ENCODE data around the gene PRKN.

PRKN gene

DNA sequence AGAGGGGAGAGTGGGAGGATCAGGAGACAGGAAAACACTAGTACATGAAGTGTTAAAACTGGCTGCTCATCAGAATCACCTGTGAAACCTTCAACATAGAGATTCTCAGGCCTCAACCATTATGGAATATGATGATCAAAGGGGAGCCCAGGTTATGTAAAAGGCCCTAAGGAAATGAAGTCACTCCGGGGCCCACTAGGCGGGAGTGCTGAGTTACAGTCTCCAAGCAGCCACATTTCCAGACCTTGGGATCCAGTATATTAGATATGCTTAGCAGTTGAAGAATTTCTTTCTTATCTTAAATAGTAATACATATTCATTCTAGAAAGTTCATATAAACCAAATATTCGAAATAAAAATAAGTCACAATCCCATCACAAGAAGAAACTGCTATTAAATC lies 476.3 kb downstream of the PRKN start:
- TF ChIP-seq, protein P1, sequence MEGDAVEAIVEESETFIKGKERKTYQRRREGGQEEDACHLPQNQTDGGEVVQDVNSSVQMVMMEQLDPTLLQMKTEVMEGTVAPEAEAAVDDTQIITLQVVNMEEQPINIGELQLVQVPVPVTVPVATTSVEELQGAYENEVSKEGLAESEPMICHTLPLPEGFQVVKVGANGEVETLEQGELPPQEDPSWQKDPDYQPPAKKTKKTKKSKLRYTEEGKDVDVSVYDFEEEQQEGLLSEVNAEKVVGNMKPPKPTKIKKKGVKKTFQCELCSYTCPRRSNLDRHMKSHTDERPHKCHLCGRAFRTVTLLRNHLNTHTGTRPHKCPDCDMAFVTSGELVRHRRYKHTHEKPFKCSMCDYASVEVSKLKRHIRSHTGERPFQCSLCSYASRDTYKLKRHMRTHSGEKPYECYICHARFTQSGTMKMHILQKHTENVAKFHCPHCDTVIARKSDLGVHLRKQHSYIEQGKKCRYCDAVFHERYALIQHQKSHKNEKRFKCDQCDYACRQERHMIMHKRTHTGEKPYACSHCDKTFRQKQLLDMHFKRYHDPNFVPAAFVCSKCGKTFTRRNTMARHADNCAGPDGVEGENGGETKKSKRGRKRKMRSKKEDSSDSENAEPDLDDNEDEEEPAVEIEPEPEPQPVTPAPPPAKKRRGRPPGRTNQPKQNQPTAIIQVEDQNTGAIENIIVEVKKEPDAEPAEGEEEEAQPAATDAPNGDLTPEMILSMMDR (IDR thresholded peaks at IDR 0.05; ENCODE audit: insufficient read depth, low read depth, low read length, missing control alignments): no peak
- no peak overlapping the region for H3K4me3 ChIP-seq (ENCODE audit: low read length)
- DNase-seq (ENCODE audit: low read depth): no peak

DNA sequence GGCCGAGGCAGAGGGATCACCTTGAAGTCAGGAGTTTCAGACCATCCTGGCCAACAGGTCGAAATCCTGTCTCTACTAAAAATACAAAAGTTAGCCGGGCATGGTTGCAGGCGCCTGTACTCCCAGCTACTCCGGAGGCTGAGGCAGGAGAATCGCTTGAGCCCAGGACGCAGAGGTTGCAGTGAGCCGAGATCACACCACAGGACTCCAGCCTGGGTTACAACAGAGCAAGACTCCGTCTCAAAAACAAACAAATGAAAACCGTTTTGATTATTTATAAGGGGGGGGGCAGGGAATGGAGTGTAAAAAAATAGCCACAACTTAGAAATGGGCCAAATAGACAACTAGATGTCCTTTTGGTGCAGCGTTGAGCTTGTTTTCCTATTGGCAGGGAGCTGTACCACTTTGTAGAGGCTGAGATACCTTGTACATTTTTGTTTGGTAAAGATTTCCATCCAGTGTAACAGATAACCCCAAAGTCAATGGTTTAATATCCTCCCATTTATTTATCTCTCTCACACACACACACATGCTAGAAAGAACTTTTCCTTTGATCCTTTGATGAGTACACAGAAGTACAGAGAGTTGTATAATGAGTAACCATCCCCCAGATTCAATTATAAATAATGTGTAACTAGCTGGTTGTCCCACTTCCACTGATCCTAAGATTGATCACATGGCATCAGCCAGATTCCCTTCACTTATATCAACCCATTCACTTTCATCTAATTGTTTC lies 477.5 kb downstream of the PRKN start:
- DNase-seq (ENCODE audit: low read depth): no peak
- H3K4me3 ChIP-seq (ENCODE audit: low read length): no peak overlapping the region
- TF ChIP-seq, protein P1 (IDR thresholded peaks at IDR 0.05; ENCODE audit: insufficient read depth, low read depth, low read length, missing control alignments): no peak

DNA sequence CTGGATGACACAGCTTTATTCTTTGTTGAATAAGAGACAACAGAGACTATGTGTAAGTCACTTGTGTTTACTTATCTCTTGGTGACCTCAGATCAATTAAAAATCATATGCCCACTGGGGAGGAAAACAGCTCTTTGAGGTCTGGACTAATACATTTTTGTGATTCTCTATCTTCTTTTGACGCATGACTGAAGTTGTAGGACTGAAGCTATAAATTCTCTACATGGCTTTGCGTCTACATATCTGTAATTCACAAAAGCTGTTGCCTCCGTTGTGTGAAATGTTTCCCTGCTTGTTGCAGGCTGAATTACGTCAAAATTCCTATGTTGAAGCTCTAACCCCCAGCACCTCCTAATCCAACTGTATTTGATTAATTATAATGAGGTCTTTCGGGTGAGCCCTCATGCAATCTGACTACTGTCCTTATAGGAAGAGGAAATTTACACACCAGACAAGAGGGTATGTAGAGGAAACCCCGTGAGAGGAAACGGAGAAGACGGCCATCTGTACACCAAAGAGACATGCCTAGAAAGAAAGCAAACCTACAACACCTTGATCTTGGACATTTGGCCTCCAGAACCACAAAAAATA lies 481.6 kb downstream of the PRKN start:
- no peak overlapping the region for H3K4me3 ChIP-seq (ENCODE audit: low read length)
- TF ChIP-seq, protein P1 (IDR thresholded peaks at IDR 0.05; ENCODE audit: insufficient read depth, low read depth, low read length, missing control alignments): no peak
- no peak for DNase-seq (ENCODE audit: low read depth)

DNA sequence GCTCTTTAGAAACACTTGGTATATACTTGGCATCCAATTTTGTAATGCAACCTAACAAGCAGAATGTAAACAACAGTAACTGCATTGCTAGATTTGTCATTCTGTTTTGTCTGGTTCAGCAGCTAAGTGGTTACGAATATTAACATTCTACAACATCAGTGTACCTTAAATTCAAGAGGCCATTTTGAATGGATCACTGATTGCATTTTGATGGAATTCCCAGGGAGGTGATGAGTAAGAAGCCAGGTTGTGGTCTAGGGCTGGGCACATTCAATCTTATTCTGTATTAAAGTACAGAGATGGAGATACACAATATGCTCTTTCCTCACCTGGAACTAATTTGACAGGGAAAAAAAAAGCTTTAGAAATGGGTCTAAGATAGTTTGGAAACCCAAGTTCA lies 483.5 kb downstream of the PRKN start:
- no peak for DNase-seq (ENCODE audit: low read depth)
- TF ChIP-seq, protein P1 (IDR thresholded peaks at IDR 0.05; ENCODE audit: insufficient read depth, low read depth, low read length, missing control alignments): no peak
- H3K4me3 ChIP-seq (ENCODE audit: low read length): no peak overlapping the region

DNA sequence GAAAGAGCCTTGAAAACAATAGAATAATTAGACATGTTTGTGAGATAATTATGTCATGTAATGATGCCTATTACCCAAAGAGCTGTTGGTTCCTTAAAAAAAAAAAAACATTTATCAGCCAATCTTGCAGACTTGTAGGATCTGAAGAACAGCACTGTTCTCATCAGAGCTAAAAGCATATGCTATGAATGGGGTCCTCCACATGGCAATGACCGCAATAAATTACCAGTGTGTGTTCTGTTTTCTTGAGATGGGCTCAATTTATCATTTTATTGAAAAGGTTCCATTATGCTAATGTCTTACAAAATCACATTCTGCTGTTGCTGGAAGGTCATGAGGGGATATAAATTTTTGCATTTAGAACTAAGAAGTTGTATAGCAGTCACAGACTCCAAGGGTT lies 484.7 kb downstream of the PRKN start:
- TF ChIP-seq, protein P1 (IDR thresholded peaks at IDR 0.05; ENCODE audit: insufficient read depth, low read depth, low read length, missing control alignments): no peak
- no peak for DNase-seq (ENCODE audit: low read depth)
- H3K4me3 ChIP-seq (ENCODE audit: low read length): no peak overlapping the region

DNA sequence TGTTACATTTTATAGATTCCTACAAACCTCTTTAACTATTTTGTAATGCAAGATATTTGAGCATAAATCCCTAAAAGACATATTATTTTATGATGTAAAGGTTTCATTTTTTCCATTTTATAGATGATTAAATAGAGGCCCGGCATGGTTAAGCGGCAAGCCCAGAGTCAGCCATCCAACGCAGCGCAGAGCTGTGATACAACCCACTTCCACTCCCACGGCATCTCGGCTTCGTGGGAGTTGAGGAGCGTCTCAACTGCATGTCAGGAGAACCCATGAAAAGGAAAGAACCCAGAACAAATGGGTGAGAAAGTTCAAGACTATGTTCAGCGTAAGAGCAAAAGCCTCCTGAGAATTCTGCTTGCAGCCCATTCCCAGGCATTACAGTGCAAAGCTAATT lies 488.2 kb downstream of the PRKN start:
- no peak for DNase-seq (ENCODE audit: low read depth)
- TF ChIP-seq, protein P1 (IDR thresholded peaks at IDR 0.05; ENCODE audit: insufficient read depth, low read depth, low read length, missing control alignments): no peak
- no peak overlapping the region for H3K4me3 ChIP-seq (ENCODE audit: low read length)

DNA sequence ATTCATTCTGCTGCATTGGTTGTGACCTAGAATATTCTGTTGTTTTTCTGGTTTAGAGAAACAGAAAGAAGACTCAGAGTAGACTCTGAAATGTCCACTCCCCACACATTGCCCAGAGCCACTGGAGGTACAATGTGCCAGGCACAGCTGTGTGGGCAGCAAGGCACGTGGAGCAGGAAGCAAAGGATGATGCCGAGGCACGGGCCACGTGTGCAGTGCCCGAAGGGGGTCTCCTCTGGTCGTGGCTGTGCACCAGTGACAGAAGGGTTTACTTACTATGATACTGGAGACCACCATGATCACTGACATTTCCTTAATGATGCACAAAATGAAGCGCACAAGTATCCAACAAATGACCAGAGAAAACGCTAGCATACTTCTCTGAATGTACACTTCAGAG lies 488.9 kb downstream of the PRKN start:
- H3K4me3 ChIP-seq (ENCODE audit: low read length): no peak overlapping the region
- TF ChIP-seq, protein P1 (IDR thresholded peaks at IDR 0.05; ENCODE audit: insufficient read depth, low read depth, low read length, missing control alignments): no peak
- DNase-seq (ENCODE audit: low read depth): no peak

All from epithelial cell of esophagus (primary cell).